Panc1 (cell line): ENCODE results near the gene TBC1D10A. TPM values are rescaled to one million over a fixed set of nuclear protein-coding genes. Genes with fewer than 3 reads are reported as not detected.

Experiments used
- ATAC-seq: fragments of 200-7000 bp; cut with Tn5 transposase; 2 replicates; pipeline ENCODE4 v1.9.1; 2020; ENCODE audit warnings: mild to moderate bottlenecking, moderate library complexity
- BruUV-seq: library from RNA; stranded (reverse); fragments of 400-500 nt; replicated peaks from 2 replicates; lab custom pipeline; 2021; lab: Mats Ljungman, UMichigan
- CTCF ChIA-PET: fragments of 300-600 bp; sonication (Branson Sonifier 250); formaldehyde crosslinking; loops from one replicate; lab custom pipeline; 2022; ENCODE audit warnings: antibody characterized with exemption; lab: Charles Lee
- POLR2A ChIA-PET: fragments of 300-600 bp; sonication (Branson Sonifier 250); formaldehyde crosslinking; loops from one replicate; lab custom pipeline; 2022; ENCODE audit warnings: antibody characterized with exemption; lab: Charles Lee
- DNase-seq: peaks from one replicate; pipeline ENCODE4 v3.0.0-alpha.2; 2010; ENCODE audit warnings: low read depth, low spot score
- H3K27ac ChIP-seq: 2 replicates; pipeline ENCODE4 v1.5.1; 2011; ENCODE audit warnings: mild to moderate bottlenecking, low read length, inconsistent platforms
- H3K27me3 ChIP-seq: fragments of 200-500 bp; sonication (Bioruptor generic); 2 replicates; pipeline ENCODE4 v1.6.0; 2014; ENCODE audit warnings: low read length, inconsistent platforms; ENCODE audit not compliant: control insufficient read depth, insufficient read depth
- H3K36me3 ChIP-seq: fragments of 200-500 bp; sonication (Bioruptor generic); 2 replicates; pipeline ENCODE4 v1.5.1; 2014; ENCODE audit warnings: inconsistent platforms, mild to moderate bottlenecking, low read length, moderate library complexity; ENCODE audit not compliant: control insufficient read depth, insufficient read depth
- H3K4me1 ChIP-seq: 2 replicates; pipeline ENCODE4 v1.5.1; 2011; ENCODE audit warnings: inconsistent platforms, mild to moderate bottlenecking, low read length, moderate library complexity; ENCODE audit not compliant: control insufficient read depth, insufficient read depth
- H3K4me3 ChIP-seq, 2 experiments: 2 replicates each; pipeline ENCODE4 v1.5.1; 2011 to 2012; ENCODE audit warnings: low read depth in 2 of 2, low read length in 2 of 2, mild to moderate bottlenecking in 2 of 2, inconsistent platforms in 1 of 2, moderate library complexity in 1 of 2
- H3K9me3 ChIP-seq: fragments of 200-500 bp; sonication (Bioruptor generic); 2 replicates; pipeline ENCODE4 v1.5.1; 2014; ENCODE audit warnings: low read depth, mild to moderate bottlenecking, inconsistent platforms, low read length, moderate library complexity; ENCODE audit not compliant: control insufficient read depth, insufficient read depth
- CTCF ChIP-seq: fragments of 450-650 bp; IDR thresholded peaks from 2 replicates; pipeline ENCODE4 v1.5.1; 2017; ENCODE audit warnings: mild to moderate bottlenecking
- POLR2AphosphoS5 ChIP-seq: IDR thresholded peaks from 2 replicates; pipeline ENCODE4 v1.6.1; 2012; ENCODE audit warnings: mild to moderate bottlenecking, low read depth, low read length, moderate library complexity
- SIN3A ChIP-seq: IDR thresholded peaks from 2 replicates; pipeline ENCODE4 v1.6.1; 2012; ENCODE audit warnings: low read depth, mild to moderate bottlenecking, low read length, moderate library complexity, borderline replicate concordance; ENCODE audit not compliant: insufficient read depth
- TCF7L2 ChIP-seq: IDR thresholded peaks from 2 replicates; pipeline ENCODE4 v1.6.1; 2011; ENCODE audit warnings: mild to moderate bottlenecking, low read depth, low read length, inconsistent platforms
- in situ Hi-C: cut with HindIII; loops from 2 replicates; pipeline ENCODE4 v1.10.0; 2016; ENCODE audit warnings: low sequenced_read_pairs, low pct_unique_long_range_greater_than_20kb
- intact Hi-C: fragments of 100-400 bp; cut with micrococcal nuclease; formaldehyde crosslinking; loops from one replicate; pipeline ENCODE4 v1.10.0; 2022; ENCODE audit not compliant: unreplicated experiment
- total RNA-seq: library from RNA; stranded (reverse); gene quantifications from one replicate; pipeline ENCODE4 v1.2.1, GENCODE V29; 2021; ENCODE audit not compliant: unreplicated experiment
- TF ChIP-seq, protein P1 (sequence below), 2 experiments: IDR thresholded peaks; 2 replicates each; pipeline ENCODE4 v1.6.1; 2011 to 2012; ENCODE audit warnings: low read depth in 2 of 2, control low read depth in 1 of 2, low read length in 1 of 2, mild to moderate bottlenecking in 1 of 2, moderate library complexity in 1 of 2; ENCODE audit not compliant: insufficient read depth in 1 of 2

TBC1D10A gene
- total RNA-seq, 1 experiment from 2014 or later: 14.9 TPM

DNA sequence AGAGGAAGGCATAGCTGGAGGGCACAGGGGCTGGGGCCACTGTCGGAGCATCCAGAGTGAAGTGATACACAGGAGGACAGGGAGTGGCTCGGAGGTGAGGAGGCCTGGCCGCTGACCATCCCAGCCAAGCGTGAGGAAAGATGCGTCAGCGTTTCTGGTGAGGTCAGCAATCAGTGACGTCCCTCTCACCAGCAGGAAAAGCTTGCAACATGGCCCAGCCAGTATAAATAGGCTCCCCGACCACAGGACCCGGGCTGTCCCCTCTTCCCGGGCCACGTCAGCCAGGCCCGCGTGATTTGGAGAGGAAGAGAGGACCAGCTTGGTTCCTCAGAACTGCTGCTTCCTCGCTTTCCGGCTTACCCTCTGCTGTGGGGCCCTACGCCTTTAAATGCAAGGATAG, 55.9 kb downstream of the TBC1D10A start:
- TF ChIP-seq, protein P1, sequence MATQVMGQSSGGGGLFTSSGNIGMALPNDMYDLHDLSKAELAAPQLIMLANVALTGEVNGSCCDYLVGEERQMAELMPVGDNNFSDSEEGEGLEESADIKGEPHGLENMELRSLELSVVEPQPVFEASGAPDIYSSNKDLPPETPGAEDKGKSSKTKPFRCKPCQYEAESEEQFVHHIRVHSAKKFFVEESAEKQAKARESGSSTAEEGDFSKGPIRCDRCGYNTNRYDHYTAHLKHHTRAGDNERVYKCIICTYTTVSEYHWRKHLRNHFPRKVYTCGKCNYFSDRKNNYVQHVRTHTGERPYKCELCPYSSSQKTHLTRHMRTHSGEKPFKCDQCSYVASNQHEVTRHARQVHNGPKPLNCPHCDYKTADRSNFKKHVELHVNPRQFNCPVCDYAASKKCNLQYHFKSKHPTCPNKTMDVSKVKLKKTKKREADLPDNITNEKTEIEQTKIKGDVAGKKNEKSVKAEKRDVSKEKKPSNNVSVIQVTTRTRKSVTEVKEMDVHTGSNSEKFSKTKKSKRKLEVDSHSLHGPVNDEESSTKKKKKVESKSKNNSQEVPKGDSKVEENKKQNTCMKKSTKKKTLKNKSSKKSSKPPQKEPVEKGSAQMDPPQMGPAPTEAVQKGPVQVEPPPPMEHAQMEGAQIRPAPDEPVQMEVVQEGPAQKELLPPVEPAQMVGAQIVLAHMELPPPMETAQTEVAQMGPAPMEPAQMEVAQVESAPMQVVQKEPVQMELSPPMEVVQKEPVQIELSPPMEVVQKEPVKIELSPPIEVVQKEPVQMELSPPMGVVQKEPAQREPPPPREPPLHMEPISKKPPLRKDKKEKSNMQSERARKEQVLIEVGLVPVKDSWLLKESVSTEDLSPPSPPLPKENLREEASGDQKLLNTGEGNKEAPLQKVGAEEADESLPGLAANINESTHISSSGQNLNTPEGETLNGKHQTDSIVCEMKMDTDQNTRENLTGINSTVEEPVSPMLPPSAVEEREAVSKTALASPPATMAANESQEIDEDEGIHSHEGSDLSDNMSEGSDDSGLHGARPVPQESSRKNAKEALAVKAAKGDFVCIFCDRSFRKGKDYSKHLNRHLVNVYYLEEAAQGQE (IDR thresholded peaks at IDR 0.05; ENCODE audit: insufficient read depth in 1 of 2, low read depth in 2 of 2, low read length in 1 of 2): no peak
- TF ChIP-seq POLR2AphosphoS5 (no peak), SIN3A (no peak), TCF7L2 (no peak)
- CTCF ChIA-PET: no interaction called here
- DNase-seq (no peak), ATAC-seq (no peak)
- Histone ChIP-seq H3K4me1 (no peaks in the 10 kb centered on the region), H3K4me3 (no peak overlapping the region), H3K9me3 (no peaks in the 10 kb centered on the region), H3K27me3 (no peaks in the 10 kb centered on the region), H3K36me3 (no peaks in the 10 kb centered on the region), H3K27ac (no peak overlapping the region)
- POLR2A ChIA-PET: no interaction called here
- no TSS peak for BruUV-seq
- in situ Hi-C loops (no loop called here), intact Hi-C loops (no loop called here)

GRCh38 chr22:30268331-30268730, 58.4 kb downstream of the TBC1D10A start:
- TF ChIP-seq CTCF (no peak), SIN3A (no peak), TCF7L2 (no peak), POLR2AphosphoS5 (no peak)
- TF ChIP-seq, protein P1 (IDR thresholded peaks at IDR 0.05; ENCODE audit: insufficient read depth in 1 of 2, low read depth in 2 of 2, low read length in 1 of 2): no peak
- Histone ChIP-seq H3K27ac (no peak overlapping the region), H3K36me3 (no peaks in the 10 kb centered on the region), H3K4me3 (no peak overlapping the region), H3K27me3 (no peaks in the 10 kb centered on the region), H3K4me1 (no peaks in the 10 kb centered on the region), H3K9me3 (no peaks in the 10 kb centered on the region)
- intact Hi-C loops: no loop called here
- BruUV-seq: no TSS peak
- ChIA-PET POLR2A (no interaction called here), CTCF (interaction anchor here (0.6 kb wide), 1 partner anchor 128 kb away, joined by 4 read pairs; no protein-coding TSS in a partner anchor)
- ATAC-seq (no peak), DNase-seq (no peak)
- in situ Hi-C loops: no loop called here
